HG02981 (cell line): ENCODE results near the gene ZC3HAV1.
"Not testable (repeated sequence)": the region's sequence is repeated elsewhere in the genome, so short reads cannot be mapped to it uniquely, and the experiment has no call there.

Experiments
- ATAC-seq: cut with Tn5 transposase; IDR thresholded peaks from one replicate; pipeline ENCODE4 v1.9.1; 2021; ENCODE audit warnings: mild to moderate bottlenecking, moderate library complexity; ENCODE audit not compliant: unreplicated experiment

ZC3HAV1 gene

DNA sequence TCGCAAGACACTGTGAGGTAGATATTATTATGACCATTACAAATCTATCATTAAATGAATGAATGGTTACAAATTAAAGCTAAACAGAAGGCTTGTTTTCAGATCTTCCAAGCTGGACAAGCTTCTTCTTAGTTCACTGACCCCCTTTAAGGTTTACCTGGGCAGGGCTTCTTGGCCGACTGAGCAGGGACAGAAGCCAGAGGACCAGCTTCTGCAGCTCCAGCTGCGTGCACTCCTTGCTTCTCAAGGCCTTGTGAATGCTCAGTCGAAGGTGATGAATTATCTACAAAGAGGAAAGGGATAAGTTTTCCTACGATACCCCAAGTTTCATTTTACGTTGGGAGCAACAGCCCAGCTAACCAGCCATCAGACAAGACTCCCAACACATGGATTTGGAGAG is 83.0 kb downstream of the ZC3HAV1 start:
- no peak for ATAC-seq

DNA sequence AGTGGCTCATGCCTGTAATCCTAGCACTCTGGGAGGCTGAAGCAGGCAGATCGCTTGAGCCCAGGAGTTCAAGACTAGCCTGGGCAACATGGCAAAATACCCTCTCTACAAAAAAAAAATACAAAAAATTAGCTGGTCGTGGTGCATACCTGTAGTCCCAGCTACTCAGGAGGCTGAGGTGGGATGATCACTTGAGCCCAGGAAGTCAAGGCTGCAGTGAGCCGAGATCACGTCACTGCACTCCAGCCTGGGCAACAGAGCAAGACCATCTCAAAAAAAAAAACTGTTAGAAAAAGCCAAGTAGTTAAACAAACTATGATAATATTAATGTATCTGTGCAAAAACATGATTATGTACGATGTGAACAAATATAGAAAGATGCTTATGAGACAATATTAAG is 83.7 kb downstream of the ZC3HAV1 start:
- ATAC-seq, result not testable (repeated sequence)

DNA sequence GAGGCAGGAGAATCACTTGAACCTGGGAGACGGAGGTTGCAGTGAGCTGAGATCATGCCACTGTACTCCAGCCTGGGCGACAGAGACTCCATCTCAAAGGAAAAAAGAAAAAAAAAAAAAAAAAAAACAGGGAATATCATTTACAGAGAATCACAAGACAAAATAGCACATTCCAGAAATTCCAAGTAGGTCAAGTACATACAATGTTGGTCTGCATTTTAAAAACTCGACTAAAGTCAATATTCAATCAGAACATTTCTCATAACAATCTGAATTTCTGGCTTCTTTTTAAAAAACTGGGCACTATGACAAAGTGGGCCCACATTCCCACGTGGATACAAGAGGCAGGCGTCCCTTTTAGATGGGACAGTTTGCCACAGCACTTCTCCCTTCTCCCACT is 86.4 kb downstream of the ZC3HAV1 start:
- no peak for ATAC-seq

DNA sequence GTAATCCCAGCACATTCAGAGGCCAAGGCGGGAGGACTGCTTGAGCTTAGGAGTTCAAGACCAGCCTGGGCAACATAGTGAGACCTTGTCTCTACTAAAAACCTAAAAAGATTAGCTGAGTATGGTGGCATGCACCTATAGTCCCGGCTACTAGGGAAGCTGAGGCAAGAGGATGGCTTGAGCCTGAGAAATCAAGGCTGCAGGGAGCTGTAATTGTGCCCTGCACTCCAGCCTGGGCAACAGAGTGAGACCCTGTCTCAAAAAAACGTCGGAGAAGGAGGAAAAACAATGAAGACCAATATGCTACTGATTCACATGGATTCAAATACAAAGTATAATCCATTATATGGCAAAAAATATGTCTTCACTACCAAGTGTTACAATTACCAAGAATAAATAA is 87.2 kb downstream of the ZC3HAV1 start:
- no peak for ATAC-seq

DNA sequence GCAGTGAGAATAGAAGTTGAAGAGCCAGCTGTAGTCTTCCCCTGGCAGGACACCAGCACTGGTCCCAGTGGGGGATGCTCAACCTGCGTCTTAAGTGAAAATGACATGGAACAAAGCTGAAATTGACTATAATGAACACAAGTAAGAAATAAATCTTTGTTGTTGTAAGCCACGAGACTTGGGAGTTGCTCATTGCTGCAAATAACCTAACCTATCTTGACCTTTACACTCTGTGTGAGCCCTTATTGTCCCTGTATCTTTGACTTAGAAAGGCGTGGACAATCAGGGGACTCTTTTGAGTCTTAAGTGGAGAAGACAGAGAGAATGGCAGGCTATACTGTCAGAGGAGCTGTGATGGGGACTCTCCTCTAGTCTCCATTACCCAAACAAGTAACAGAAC is 90.6 kb downstream of the ZC3HAV1 start:
- ATAC-seq, result no peak

DNA sequence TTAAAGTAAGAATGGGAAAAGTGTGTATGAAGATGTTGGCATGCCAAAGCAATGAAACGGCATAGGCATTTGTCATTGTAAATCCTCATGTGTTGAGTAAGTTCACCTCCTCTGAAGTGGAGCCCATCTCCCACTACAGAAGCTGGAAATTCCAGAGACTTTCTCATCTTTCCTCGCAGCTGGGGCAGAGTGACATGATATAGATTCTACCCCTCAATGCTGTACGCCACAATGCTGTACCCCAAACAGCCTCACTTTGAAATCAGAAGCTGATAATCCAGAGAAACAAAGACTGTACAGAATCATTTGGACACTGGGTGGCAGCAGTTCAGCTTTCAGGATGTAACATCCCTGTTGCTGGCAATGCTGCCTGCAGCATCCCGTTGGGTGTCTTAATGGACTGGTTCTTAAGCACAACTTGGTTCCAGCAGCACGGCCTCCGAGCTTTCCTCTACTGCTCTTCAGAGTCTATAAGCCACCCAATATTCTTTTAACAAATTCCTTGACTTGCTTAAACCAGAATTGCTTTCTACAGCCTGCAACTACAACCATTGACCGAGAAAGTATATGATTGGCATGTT is 92.5 kb downstream of the ZC3HAV1 start:
- peak; percentile 91 for ATAC-seq

DNA sequence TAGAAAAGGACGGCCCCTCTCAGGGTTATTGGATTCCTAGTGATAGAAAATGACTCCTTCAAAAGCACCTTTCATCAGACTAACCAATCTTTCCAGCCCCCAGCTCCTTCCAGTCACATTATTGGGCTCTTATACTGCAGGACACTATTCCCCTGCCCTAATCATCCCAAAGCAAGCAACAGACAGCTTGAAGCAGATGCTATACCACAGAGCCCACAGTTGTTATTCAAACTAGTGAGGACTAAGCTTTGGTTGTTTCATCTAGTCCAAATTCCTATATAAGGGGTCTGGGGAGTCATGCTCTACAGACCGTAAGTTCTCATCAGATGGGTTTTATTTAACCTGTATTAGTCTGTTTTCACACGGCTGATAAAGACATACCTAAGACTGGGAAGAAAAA is 98.1 kb downstream of the ZC3HAV1 start:
- ATAC-seq, result no peak

DNA sequence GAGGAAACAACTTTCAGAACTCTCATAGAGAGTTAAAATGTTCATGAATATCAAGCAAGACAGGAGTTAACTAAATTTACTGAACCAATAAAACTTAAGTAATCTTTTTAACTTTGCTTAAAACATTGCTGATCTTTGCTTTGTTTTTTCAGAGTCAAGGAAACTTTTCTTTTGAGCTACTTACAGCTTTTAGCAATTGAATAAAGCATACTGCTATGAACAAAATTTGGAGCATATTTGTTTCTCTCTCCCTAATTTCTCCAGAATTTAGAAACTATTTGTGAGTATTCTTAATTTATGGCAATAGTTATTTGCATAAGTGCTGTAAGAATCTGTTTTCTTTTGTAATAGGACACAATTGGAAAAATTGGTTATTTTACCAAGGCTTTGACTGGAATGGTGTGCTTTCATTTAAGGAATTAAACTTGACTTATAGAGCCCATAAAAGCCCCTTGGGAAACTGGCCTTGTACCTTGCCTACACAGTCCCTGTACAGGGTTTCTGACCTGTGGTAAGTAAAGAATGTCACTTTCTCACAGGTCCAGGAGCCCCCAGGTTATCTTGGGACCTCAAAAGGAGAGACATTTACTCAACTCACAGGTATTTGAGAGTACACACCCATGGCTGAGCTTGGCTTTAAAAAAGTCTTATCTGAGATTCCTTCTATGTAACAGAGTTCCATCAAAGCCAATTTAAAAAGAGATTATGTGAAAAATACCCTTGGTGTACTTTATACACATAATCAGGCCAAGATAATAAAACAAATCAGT is 105.0 kb downstream of the ZC3HAV1 start:
- ATAC-seq, result no peak

DNA sequence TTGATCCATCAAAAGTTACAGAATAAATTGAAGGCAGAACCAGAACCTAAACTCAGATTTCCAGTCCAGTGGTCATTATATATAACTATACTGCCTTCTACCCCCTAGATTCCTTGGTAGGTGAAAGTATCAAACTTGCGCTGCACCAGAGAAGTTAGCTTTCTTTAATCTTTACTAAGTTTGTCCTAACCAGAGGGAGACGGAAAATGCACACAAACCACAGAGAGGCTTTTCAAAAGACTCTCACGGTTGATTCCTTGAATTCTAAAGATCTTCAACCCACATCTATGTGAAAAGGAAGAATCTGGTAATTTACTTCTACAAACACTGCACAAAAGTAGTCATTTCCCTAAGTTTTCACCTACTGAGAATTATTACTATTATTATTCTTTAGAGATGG is 110.1 kb downstream of the ZC3HAV1 start:
- no peak for ATAC-seq
